Transverse colon (tissue), 4 donors: Measurements from ENCODE around the gene SCLT1.

Experiments used
- EP300 ChIP-seq: sonication (generic); formaldehyde crosslinking; IDR thresholded peaks from one replicate; pipeline ENCODE4 v1.6.1; 2017; ENCODE audit warnings: antibody characterized with exemption, low read depth
- POLR2A ChIP-seq: fragments of 450-650 bp; IDR thresholded peaks from one replicate; pipeline ENCODE4 v1.6.1; 2016; ENCODE audit warnings: antibody characterized with exemption, mild to moderate bottlenecking, moderate library complexity
- POLR2AphosphoS5 ChIP-seq, 3 donors: sonication (generic); formaldehyde crosslinking; IDR thresholded peaks; one replicate each; pipeline ENCODE4 v1.6.1; 2016; ENCODE audit warnings: antibody characterized with exemption in 3 of 3
- TF ChIP-seq, protein P1 (sequence below), 5 experiments: fragments of 200-600 bp in 3 of 5; fragments of 450-650 bp in 2 of 5; sonication (generic) in 3 of 5; IDR thresholded peaks; 1 replicate in 2 of 5; 2 replicates in 3 of 5; pipeline ENCODE4 v1.5.1; 2016 to 2017; ENCODE audit warnings: antibody characterized with exemption in 5 of 5, inconsistent platforms in 3 of 5, mild to moderate bottlenecking in 2 of 5, moderate library complexity in 1 of 5

DNA sequence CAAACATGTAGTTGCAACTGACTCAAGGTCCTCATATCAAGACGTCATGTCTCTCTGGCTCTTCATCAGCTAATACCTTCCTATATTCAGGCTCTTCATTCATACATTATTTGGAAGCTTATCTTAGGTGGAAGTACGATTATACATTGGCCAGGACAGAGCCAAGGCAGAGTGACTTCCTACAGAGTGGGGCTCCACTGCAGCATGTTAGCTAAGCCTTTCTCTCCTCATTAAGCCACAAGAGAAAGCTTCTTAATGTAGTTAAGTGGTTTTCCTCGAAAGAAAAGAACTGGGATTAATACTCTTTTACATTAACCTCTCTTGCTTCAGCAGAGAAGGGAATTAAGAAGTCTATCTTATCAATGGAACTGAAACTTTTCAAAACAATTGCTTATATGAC, 17.6 kb upstream of the SCLT1 start:
- TF ChIP-seq POLR2A (no peak), POLR2AphosphoS5 (IDR thresholded peaks at IDR 0.05) (no peak), EP300 (no peak)
- TF ChIP-seq, protein P1, sequence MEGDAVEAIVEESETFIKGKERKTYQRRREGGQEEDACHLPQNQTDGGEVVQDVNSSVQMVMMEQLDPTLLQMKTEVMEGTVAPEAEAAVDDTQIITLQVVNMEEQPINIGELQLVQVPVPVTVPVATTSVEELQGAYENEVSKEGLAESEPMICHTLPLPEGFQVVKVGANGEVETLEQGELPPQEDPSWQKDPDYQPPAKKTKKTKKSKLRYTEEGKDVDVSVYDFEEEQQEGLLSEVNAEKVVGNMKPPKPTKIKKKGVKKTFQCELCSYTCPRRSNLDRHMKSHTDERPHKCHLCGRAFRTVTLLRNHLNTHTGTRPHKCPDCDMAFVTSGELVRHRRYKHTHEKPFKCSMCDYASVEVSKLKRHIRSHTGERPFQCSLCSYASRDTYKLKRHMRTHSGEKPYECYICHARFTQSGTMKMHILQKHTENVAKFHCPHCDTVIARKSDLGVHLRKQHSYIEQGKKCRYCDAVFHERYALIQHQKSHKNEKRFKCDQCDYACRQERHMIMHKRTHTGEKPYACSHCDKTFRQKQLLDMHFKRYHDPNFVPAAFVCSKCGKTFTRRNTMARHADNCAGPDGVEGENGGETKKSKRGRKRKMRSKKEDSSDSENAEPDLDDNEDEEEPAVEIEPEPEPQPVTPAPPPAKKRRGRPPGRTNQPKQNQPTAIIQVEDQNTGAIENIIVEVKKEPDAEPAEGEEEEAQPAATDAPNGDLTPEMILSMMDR (IDR thresholded peaks at IDR 0.05) = no peak
